HepG2 (cell line): Measurements from ENCODE around the gene RNF114. TPM values are rescaled to one million over a fixed set of nuclear protein-coding genes. Genes with fewer than 3 reads are reported as not detected.

Experiments
- DBP ChIP-seq: sonication (generic); formaldehyde crosslinking; IDR thresholded peaks from 2 replicates; pipeline ENCODE4 v1.4.0; 2020; ENCODE audit warnings: missing genetic modification reagents; ENCODE audit errors: not compliant biosample characterization
- FOSL2 ChIP-seq: sonication (generic); formaldehyde crosslinking; IDR thresholded peaks from 2 replicates; pipeline ENCODE4 v1.4.0; 2020; ENCODE audit warnings: missing genetic modification reagents
- FOXA3 ChIP-seq: IDR thresholded peaks from 2 replicates; pipeline ENCODE4 v1.6.1; 2016; ENCODE audit warnings: missing genetic modification reagents, missing compliant biosample characterization
- HNRNPLL ChIP-seq: fragments of 200-400 bp; formaldehyde crosslinking; IDR thresholded peaks from 2 replicates; pipeline ENCODE4 v1.6.1; 2017; ENCODE audit warnings: mild to moderate bottlenecking, low read depth, low read length; ENCODE audit not compliant: poor library complexity, severe bottlenecking
- KMT2A ChIP-seq: sonication (generic); formaldehyde crosslinking; IDR thresholded peaks from 2 replicates; pipeline ENCODE4 v1.4.0; 2020; ENCODE audit warnings: missing genetic modification reagents
- MBD4 ChIP-seq: IDR thresholded peaks from 2 replicates; pipeline ENCODE4 v1.6.1; 2012; ENCODE audit warnings: low read length, inconsistent platforms, borderline replicate concordance
- MZF1 ChIP-seq: sonication (generic); formaldehyde crosslinking; IDR thresholded peaks from 2 replicates; pipeline ENCODE4 v1.8.1; 2023; ENCODE audit warnings: mild to moderate bottlenecking, missing genetic modification reagents, borderline replicate concordance
- NFE2L1 ChIP-seq: sonication (generic); formaldehyde crosslinking; IDR thresholded peaks from 2 replicates; pipeline ENCODE4 v1.4.0; 2020; ENCODE audit warnings: missing genetic modification reagents, mild to moderate bottlenecking, borderline replicate concordance
- SRSF9 ChIP-seq: fragments of 200-400 bp; formaldehyde crosslinking; IDR thresholded peaks from 2 replicates; pipeline ENCODE4 v1.6.1; 2018; ENCODE audit warnings: borderline replicate concordance, mild to moderate bottlenecking, low read depth, low read length; ENCODE audit not compliant: insufficient read depth, poor library complexity, severe bottlenecking
- USF2 ChIP-seq, 2 experiments: sonication (generic) in 1 of 2; formaldehyde crosslinking in 1 of 2; IDR thresholded peaks; 2 replicates each; pipeline versions ENCODE4 v1.5.1 to v1.6.1; 2011 to 2020; ENCODE audit warnings: borderline replicate concordance in 1 of 2, low read depth in 1 of 2, low read length in 1 of 2, mild to moderate bottlenecking in 1 of 2, missing genetic modification reagents in 1 of 2, moderate library complexity in 1 of 2
- ZBTB20 ChIP-seq: sonication (generic); formaldehyde crosslinking; IDR thresholded peaks from 2 replicates; pipeline ENCODE4 v1.8.1; 2023; ENCODE audit warnings: missing genetic modification reagents, low read depth, mild to moderate bottlenecking, borderline replicate concordance
- ZBTB25 ChIP-seq: IDR thresholded peaks from 2 replicates; pipeline ENCODE4 v1.6.1; 2018; ENCODE audit warnings: missing genetic modification reagents
- ZBTB8A ChIP-seq: sonication (generic); formaldehyde crosslinking; IDR thresholded peaks from 2 replicates; pipeline ENCODE4 v1.4.0; 2020; ENCODE audit warnings: mild to moderate bottlenecking, low read depth, missing genetic modification reagents, borderline replicate concordance
- ZMYM3 ChIP-seq: sonication (generic); formaldehyde crosslinking; IDR thresholded peaks from 2 replicates; pipeline ENCODE4 v1.5.1; 2020; ENCODE audit warnings: mild to moderate bottlenecking, missing genetic modification reagents
- ZNF260 ChIP-seq: sonication (generic); formaldehyde crosslinking; IDR thresholded peaks from 2 replicates; pipeline ENCODE4 v1.4.0; 2020; ENCODE audit warnings: missing genetic modification reagents, low read depth, mild to moderate bottlenecking, borderline replicate concordance
- ZNF562 ChIP-seq: sonication (generic); formaldehyde crosslinking; IDR thresholded peaks from 2 replicates; pipeline ENCODE4 v1.8.0; 2022; ENCODE audit warnings: missing genetic modification reagents, borderline replicate concordance
- polyA plus RNA-seq, 8 experiments: library from polyadenylated mRNA; depleted of rRNA in 3 of 8; stranded (reverse) in 7 of 8; unstranded in 1 of 8; fragments of >200 nt; fragmentation: Illumina TruSeq in 4 of 8; extraction: Trizol in 4 of 8; gene quantifications; 2 replicates each; pipeline versions ENCODE4 v1.2.1 to v1.2.3, GENCODE V29; 2011 to 2016; ENCODE audit warnings: low read depth in 4 of 8, missing spikeins in 1 of 8, mixed read lengths in 1 of 8; ENCODE audit not compliant: insufficient read depth in 1 of 8
- total RNA-seq, 5 experiments: library from RNA; depleted of rRNA; stranded (reverse); fragments of >200 nt; fragmentation: Illumina TruSeq; extraction: Trizol; gene quantifications; 2 replicates each; pipeline ENCODE4 v1.2.3, GENCODE V29; 2016; ENCODE audit warnings: low read depth in 1 of 5
- TF ChIP-seq, protein P1 (sequence below): sonication (generic); formaldehyde crosslinking; conservative IDR thresholded peaks from 2 replicates; pipeline ENCODE4 v1.8.0; 2022; ENCODE audit warnings: missing genetic modification reagents
- TF ChIP-seq, protein P2 (sequence below): sonication (generic); formaldehyde crosslinking; IDR thresholded peaks from 2 replicates; pipeline ENCODE4 v1.5.1; 2020; ENCODE audit warnings: mild to moderate bottlenecking, missing genetic modification reagents

RNF114 gene
- total and polyA plus RNA-seq, 2 of the 13 experiments (the other 11 are each of a cell fraction or from before 2014, with no cell fraction given): 119 to 126 TPM

DNA sequence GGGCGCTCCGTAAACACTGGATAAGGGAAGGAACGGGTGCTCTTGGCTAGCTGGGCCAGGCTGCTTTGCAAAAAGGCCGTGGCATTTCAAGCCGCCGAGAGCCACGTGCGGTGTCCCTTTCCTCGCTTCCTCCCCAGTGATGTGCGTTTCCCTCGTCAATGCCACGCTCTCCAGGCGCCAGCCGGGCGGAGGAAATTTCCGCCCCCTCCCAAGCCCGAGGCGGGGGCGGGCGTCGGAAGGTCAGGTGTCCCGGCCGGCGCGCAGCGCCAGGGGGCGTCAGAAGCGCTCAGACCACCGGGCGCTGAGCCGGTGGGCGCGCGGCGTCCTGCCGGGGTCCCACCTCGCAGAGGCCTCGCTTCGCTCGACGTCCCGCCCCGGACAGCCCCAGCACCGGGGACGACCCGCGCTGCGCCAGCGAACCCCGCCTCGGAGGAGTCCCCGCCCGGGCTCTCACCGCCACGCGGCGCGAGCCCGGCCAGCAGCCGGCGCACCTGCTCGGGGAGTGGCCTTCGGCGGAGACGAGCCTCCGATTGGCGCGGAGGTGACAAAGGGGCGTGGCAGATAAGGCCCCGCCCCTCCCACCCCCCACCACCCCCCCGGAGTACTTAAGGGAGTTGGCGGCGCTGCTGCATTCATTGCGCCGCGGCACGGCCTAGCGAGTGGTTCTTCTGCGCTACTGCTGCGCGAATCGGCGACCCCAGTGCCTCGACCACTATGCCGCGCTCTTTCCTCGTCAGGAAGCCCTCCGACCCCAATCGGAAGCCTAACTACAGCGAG is 46.3 kb downstream of the RNF114 start, which contains the start of gene SNAI1 (continued):
- TF ChIP-seq, protein P1, sequence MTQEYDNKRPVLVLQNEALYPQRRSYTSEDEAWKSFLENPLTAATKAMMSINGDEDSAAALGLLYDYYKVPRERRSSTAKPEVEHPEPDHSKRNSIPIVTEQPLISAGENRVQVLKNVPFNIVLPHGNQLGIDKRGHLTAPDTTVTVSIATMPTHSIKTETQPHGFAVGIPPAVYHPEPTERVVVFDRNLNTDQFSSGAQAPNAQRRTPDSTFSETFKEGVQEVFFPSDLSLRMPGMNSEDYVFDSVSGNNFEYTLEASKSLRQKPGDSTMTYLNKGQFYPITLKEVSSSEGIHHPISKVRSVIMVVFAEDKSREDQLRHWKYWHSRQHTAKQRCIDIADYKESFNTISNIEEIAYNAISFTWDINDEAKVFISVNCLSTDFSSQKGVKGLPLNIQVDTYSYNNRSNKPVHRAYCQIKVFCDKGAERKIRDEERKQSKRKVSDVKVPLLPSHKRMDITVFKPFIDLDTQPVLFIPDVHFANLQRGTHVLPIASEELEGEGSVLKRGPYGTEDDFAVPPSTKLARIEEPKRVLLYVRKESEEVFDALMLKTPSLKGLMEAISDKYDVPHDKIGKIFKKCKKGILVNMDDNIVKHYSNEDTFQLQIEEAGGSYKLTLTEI: no peak
- peak; percentile 83 for TF ChIP-seq ZNF562 (CRISPR knock-in tag)
- TF ChIP-seq ZNF260: no peak
- TF ChIP-seq MZF1 (CRISPR knock-in tag): 0 out of 2 replicates have a peak, but pooled peaks have one; percentile 79
- TF ChIP-seq NFE2L1 (CRISPR knock-in tag): peak; percentile 94
- peak; percentile 60 for TF ChIP-seq HNRNPLL
- no peak for TF ChIP-seq ZBTB8A (CRISPR knock-in tag)
- peak; percentile 84; the same call in 1 of the 2 replicates for TF ChIP-seq ZMYM3 (CRISPR knock-in tag)
- TF ChIP-seq ZBTB20: no peak; the same call in 1 of the 2 replicates
- 0 out of 2 replicates have a peak, but pooled peaks have one; percentile 46 for TF ChIP-seq KMT2A (CRISPR knock-in tag)
- TF ChIP-seq DBP: peak; percentile 89
- peak; percentile 53 for TF ChIP-seq FOXA3 (CRISPR knock-in tag)
- TF ChIP-seq, protein P2, sequence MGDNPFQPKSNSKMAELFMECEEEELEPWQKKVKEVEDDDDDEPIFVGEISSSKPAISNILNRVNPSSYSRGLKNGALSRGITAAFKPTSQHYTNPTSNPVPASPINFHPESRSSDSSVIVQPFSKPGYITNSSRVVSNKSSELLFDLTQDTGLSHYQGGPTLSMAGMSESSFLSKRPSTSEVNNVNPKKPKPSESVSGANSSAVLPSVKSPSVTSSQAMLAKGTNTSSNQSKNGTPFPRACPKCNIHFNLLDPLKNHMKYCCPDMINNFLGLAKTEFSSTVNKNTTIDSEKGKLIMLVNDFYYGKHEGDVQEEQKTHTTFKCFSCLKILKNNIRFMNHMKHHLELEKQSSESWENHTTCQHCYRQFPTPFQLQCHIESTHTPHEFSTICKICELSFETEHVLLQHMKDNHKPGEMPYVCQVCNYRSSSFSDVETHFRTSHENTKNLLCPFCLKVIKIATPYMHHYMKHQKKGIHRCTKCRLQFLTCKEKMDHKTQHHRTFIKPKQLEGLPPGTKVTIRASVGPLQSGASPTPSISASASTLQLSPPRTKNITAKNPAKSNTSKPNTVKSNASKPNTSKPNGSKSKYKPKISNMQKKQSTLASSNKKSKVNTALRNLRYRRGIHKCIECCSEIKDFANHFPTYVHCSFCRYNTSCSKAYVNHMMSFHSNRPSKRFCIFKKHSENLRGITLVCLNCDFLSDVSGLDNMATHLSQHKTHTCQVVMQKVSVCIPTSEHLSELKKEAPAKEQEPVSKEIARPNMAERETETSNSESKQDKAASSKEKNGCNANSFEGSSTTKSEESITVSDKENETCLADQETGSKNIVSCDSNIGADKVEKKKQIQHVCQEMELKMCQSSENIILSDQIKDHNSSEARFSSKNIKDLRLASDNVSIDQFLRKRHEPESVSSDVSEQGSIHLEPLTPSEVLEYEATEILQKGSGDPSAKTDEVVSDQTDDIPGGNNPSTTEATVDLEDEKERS (CRISPR knock-in tag): no peak; the same call in 1 of the 2 replicates
- no peak for TF ChIP-seq MBD4
- no peak for TF ChIP-seq SRSF9
- peak; percentile 17; the same call in 1 of the 2 replicates for TF ChIP-seq ZBTB25 (CRISPR knock-in tag)
- TF ChIP-seq FOSL2 (CRISPR knock-in tag): peak; percentile 45
- no peak for TF ChIP-seq USF2 (IDR thresholded peaks at IDR 0.05; ENCODE audit: low read depth, low read length)
- 0 out of 2 replicates have a peak, but pooled peaks have one; percentile 44 for TF ChIP-seq USF2 (CRISPR knock-in tag; IDR thresholded peaks at IDR 0.05; ENCODE audit: borderline replicate concordance)
